Muscle layer of colon (tissue), 2 donors: ENCODE measurements around the gene AGPAT2.

Source experiments
- H3K27ac ChIP-seq: one replicate; pipeline ENCODE4 v1.7.0; 2013; ENCODE audit warnings: low read depth, mild to moderate bottlenecking, low read length, moderate library complexity
- H3K27me3 ChIP-seq, 2 donors: one replicate each; pipeline ENCODE4 v1.7.0; 2013; ENCODE audit warnings: low read length in 2 of 2, mild to moderate bottlenecking in 2 of 2; ENCODE audit not compliant: insufficient read depth in 2 of 2, control insufficient read depth in 1 of 2
- H3K36me3 ChIP-seq: one replicate; pipeline ENCODE4 v1.7.0; 2013; ENCODE audit warnings: mild to moderate bottlenecking, low read length; ENCODE audit not compliant: insufficient read depth
- H3K4me1 ChIP-seq: one replicate; pipeline ENCODE4 v1.7.0; 2013; ENCODE audit warnings: mild to moderate bottlenecking, low read length; ENCODE audit not compliant: insufficient read depth
- H3K4me3 ChIP-seq, 2 donors: one replicate each; pipeline ENCODE4 v1.7.0; 2013; ENCODE audit warnings: low read length in 2 of 2, low read depth in 1 of 2, mild to moderate bottlenecking in 1 of 2, moderate library complexity in 1 of 2
- H3K9ac ChIP-seq: one replicate; pipeline ENCODE4 v1.7.0; 2013; ENCODE audit warnings: low read length
- H3K9me3 ChIP-seq: one replicate; pipeline ENCODE4 v1.7.0; 2013; ENCODE audit warnings: mild to moderate bottlenecking, low read length
- donor health status: abdominal sarcoma.
- donor health status: Adenocarcinoma of cecum.

The AGPAT2 gene

DNA sequence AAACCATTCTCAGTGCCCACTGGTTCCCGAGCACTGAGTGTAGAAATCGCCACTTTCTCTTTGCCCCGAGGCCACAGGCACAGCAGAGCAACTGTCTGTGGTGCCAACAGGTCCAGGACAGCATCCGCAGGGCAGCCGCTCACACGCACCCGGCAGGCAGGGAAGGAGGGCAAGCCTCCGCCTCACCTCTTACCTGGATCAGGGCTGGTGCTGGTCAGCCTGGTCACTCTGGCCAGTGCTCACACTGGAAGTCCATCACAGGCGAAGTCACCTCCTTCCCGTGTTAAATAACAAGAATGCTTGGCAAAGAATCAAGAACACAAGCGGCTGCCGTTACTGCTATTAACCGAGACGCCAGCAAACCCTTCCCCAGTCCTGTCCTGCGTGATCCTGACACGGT lies 38.9 kb upstream of the AGPAT2 start:
- H3K27me3 ChIP-seq: no peaks in the 10 kb centered on the region
- H3K4me1 ChIP-seq: peaks cover 27% of the 10 kb centered on the region
- H3K9ac ChIP-seq: peak overlapping the region; percentile 55
- H3K4me3 ChIP-seq: peak overlapping the region in 1 of 2 donors; percentile 97
- H3K9me3 ChIP-seq: no peaks in the 10 kb centered on the region
- no peak overlapping the region for H3K27ac ChIP-seq
- H3K36me3 ChIP-seq: peaks cover 39% of the 10 kb centered on the region

GRCh38 chr9:136725612-136726011 lies 38.4 kb upstream of the AGPAT2 start:
- H3K27me3 ChIP-seq: no peaks in the 10 kb centered on the region
- peak overlapping the region; percentile 55 for H3K9ac ChIP-seq
- peaks cover 32% of the 10 kb centered on the region for H3K4me1 ChIP-seq
- H3K9me3 ChIP-seq: no peaks in the 10 kb centered on the region
- H3K4me3 ChIP-seq: peak overlapping the region in 1 of 2 donors; percentile 97
- peaks cover 39% of the 10 kb centered on the region for H3K36me3 ChIP-seq
- H3K27ac ChIP-seq: no peak overlapping the region

DNA sequence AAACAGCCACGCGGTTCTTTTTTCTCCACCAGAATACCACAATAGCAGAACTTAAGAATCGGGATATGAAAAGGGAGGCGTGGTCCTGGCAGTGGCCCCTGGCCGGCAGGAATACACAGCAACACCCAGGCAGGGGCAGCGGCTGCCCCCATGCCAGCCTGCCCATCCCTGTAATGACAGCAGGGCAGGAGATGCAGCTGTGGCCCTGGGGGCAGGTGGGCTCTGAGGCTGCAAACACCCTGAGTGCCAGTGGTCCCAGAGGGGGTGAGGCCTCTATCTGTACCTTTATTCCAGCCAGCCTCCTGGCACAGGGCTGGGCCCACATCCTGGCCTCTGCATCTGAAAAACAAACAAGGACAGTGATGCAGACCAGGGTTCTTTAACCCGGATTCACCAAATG lies 37.5 kb upstream of the AGPAT2 start:
- no peak overlapping the region for H3K4me3 ChIP-seq
- H3K9me3 ChIP-seq: no peaks in the 10 kb centered on the region
- no peak overlapping the region for H3K9ac ChIP-seq
- H3K36me3 ChIP-seq: peaks cover 39% of the 10 kb centered on the region
- no peaks in the 10 kb centered on the region for H3K27me3 ChIP-seq
- no peak overlapping the region for H3K27ac ChIP-seq
- peaks cover 38% of the 10 kb centered on the region for H3K4me1 ChIP-seq

- Histone ChIP-seq H3K27me3 (no peaks in the 10 kb centered on the region), H3K9me3 (no peaks in the 10 kb centered on the region), H3K4me3 (no peak overlapping the region), H3K4me1 (peaks cover 30% of the 10 kb centered on the region), H3K9ac (no peak overlapping the region), H3K36me3 (peaks cover 39% of the 10 kb centered on the region), H3K27ac (no peak overlapping the region)
Measured at GRCh38 chr9:136723989-136724388, 36.7 kb upstream of the AGPAT2 start.

GRCh38 chr9:136723362-136723976 lies 36.2 kb upstream of the AGPAT2 start:
- Histone ChIP-seq H3K4me1 (peaks cover 28% of the 10 kb centered on the region), H3K36me3 (peaks cover 39% of the 10 kb centered on the region)

DNA sequence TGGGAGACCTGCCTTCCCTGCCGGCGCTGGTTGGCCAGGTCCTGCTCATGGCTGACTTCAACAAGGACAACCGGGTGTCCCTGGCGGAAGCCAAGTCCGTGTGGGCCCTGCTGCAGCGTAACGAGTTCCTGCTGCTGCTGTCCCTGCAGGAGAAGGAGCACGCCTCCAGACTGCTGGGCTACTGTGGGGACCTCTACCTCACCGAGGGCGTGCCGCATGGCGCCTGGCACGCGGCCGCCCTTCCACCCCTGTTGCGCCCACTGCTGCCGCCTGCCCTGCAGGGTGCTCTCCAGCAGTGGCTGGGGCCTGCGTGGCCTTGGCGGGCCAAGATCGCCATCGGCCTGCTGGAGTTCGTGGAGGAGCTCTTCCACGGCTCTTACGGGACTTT lies 35.7 kb upstream of the AGPAT2 start:
- Histone ChIP-seq H3K4me3 (no peak overlapping the region), H3K9ac (no peak overlapping the region), H3K4me1 (peaks cover 28% of the 10 kb centered on the region), H3K36me3 (peaks cover 39% of the 10 kb centered on the region), H3K27ac (no peak overlapping the region), H3K9me3 (no peaks in the 10 kb centered on the region), H3K27me3 (no peaks in the 10 kb centered on the region)

More at GRCh38 chr9:136723362-136723976, 36.2 kb upstream of the AGPAT2 start:
- Histone ChIP-seq H3K27me3 (no peaks in the 10 kb centered on the region), H3K27ac (no peak overlapping the region), H3K9me3 (no peaks in the 10 kb centered on the region), H3K4me3 (no peak overlapping the region), H3K9ac (no peak overlapping the region)

DNA sequence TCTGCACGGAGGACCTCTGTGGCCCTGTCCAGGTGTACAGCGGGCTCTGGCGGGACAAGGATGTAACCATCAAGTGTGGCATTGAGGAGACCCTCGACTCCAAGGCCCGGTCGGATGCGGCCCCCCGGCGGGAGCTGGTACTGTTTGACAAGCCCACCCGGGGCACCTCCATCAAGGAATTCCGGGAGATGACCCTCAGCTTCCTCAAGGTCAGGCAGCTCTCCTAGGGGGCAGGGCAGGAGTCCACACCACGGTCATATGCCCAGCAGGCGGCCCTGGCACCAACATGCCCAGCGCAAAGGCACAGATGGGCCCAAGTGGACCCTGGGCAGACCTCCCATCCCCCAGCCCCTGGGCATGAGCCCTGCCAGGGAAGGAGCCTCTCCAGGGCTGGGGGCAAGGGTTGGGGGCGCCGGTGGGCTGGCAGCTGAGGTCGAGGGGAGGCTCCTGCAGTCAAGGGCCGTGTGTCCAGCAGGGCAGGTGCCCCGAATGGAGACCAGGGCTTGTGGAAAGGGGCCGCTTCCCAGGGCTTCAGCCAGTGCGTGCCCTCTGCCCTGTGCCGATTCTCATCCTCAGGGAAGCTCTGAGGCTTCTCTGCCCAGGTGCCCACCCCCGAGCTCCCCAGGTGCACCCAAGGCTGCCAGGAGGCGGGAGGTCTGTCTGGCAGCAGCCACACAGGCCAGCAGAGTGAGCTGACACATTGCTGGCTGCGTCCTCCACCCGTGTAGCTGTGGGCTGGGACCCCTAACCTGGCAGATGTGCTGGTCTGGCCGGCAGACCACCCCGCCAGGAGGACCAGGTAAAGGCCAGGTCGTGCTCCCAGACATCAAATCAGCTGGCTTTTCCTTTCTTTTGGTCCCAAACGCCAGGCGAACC lies 35.1 kb upstream of the AGPAT2 start:
- no peaks in the 10 kb centered on the region for H3K9me3 ChIP-seq

GRCh38 chr9:136721339-136722092 lies 34.3 kb upstream of the AGPAT2 start:
- H3K9ac ChIP-seq: no peak overlapping the region
- H3K4me1 ChIP-seq: peaks cover 22% of the 10 kb centered on the region
- H3K9me3 ChIP-seq: no peaks in the 10 kb centered on the region
- H3K36me3 ChIP-seq: peaks cover 35% of the 10 kb centered on the region
- H3K27ac ChIP-seq: no peak overlapping the region
- H3K27me3 ChIP-seq: no peaks in the 10 kb centered on the region
- no peak overlapping the region for H3K4me3 ChIP-seq

More for the DNA sequence above, 35.1 kb upstream of the AGPAT2 start:
- Histone ChIP-seq H3K9ac (no peak overlapping the region), H3K27ac (no peak overlapping the region), H3K27me3 (no peaks in the 10 kb centered on the region), H3K4me3 (no peak overlapping the region), H3K36me3 (peaks cover 39% of the 10 kb centered on the region), H3K4me1 (peaks cover 28% of the 10 kb centered on the region)

GRCh38 chr9:136720898-136721338 lies 33.7 kb upstream of the AGPAT2 start:
- H3K9ac ChIP-seq: no peak overlapping the region
- peaks cover 16% of the 10 kb centered on the region for H3K4me1 ChIP-seq
- H3K9me3 ChIP-seq: no peaks in the 10 kb centered on the region
- no peaks in the 10 kb centered on the region for H3K27me3 ChIP-seq
- peak overlapping the region; percentile 44 for H3K27ac ChIP-seq
- H3K36me3 ChIP-seq: peaks cover 29% of the 10 kb centered on the region
- H3K4me3 ChIP-seq: no peak overlapping the region

- no peak overlapping the region for H3K9ac ChIP-seq
- H3K36me3 ChIP-seq: peaks cover 24% of the 10 kb centered on the region
- H3K4me3 ChIP-seq: no peak overlapping the region
- H3K27ac ChIP-seq: peak overlapping the region; percentile 44
- no peaks in the 10 kb centered on the region for H3K27me3 ChIP-seq
- peaks cover 11% of the 10 kb centered on the region for H3K4me1 ChIP-seq
- H3K9me3 ChIP-seq: no peaks in the 10 kb centered on the region
Measured at GRCh38 chr9:136720251-136720897, 33.1 kb upstream of the AGPAT2 start.
